Activated CD4-positive, alpha-beta T cell treated with anti-CD3 and anti-CD28 coated beads, Interleukin-2, amount 10 ng/mL, durations not matched to agents 24 days and 14 days (primary cell): ENCODE data around the gene ARL16. TPM values are rescaled to one million over a fixed set of nuclear protein-coding genes. Genes with fewer than 3 reads are reported as not detected.
A peak's percentile ranks its signal among the peaks of the same experiment; 100 is the strongest.

Experiments
- DNase-seq: peaks from one replicate; pipeline ENCODE4 v3.0.0; 2022
- H3K27ac Mint-ChIP-seq: one replicate; pipeline ENCODE4 v1.8.0; 2022; ENCODE audit warnings: mild to moderate bottlenecking, mixed read lengths
- H3K27me3 Mint-ChIP-seq: one replicate; pipeline ENCODE4 v1.8.0; 2022; ENCODE audit warnings: mixed read lengths
- H3K36me3 Mint-ChIP-seq: one replicate; pipeline ENCODE4 v1.8.0; 2022; ENCODE audit warnings: low read depth, mild to moderate bottlenecking, mixed read lengths
- H3K4me1 Mint-ChIP-seq: one replicate; pipeline ENCODE4 v1.8.0; 2021; ENCODE audit warnings: mixed read lengths
- H3K4me3 Mint-ChIP-seq: one replicate; pipeline ENCODE4 v1.8.0; 2022; ENCODE audit warnings: mild to moderate bottlenecking, moderate library complexity, mixed read lengths
- H3K9me3 Mint-ChIP-seq: one replicate; pipeline ENCODE4 v1.8.0; 2021; ENCODE audit warnings: mixed read lengths
- intact Hi-C: fragments of 100-400 bp; cut with micrococcal nuclease; formaldehyde crosslinking; loops from one replicate; pipeline ENCODE4 v1.15.1; 2023
- total RNA-seq: library from RNA; stranded (reverse); gene quantifications from 2 replicates; pipeline ENCODE4 v1.2.3, GENCODE V29; 2022

ARL16 gene
- total RNA-seq, 1 donor from 2014 or later, result 34.9 TPM

- Mint-ChIP-seq H3K9me3 (no peaks in the 10 kb centered on the region), H3K27ac (no peak overlapping the region), H3K36me3 (peaks cover 2% of the 10 kb centered on the region), H3K27me3 (no peaks in the 10 kb centered on the region), H3K4me1 (peaks cover 6% of the 10 kb centered on the region), H3K4me3 (no peak overlapping the region)
- DNase-seq, result no peak
- intact Hi-C loops, result no loop called here
These were observed 32.5 kb upstream of the ARL16 start for GRCh38 chr17:81715872-81716673.

DNA sequence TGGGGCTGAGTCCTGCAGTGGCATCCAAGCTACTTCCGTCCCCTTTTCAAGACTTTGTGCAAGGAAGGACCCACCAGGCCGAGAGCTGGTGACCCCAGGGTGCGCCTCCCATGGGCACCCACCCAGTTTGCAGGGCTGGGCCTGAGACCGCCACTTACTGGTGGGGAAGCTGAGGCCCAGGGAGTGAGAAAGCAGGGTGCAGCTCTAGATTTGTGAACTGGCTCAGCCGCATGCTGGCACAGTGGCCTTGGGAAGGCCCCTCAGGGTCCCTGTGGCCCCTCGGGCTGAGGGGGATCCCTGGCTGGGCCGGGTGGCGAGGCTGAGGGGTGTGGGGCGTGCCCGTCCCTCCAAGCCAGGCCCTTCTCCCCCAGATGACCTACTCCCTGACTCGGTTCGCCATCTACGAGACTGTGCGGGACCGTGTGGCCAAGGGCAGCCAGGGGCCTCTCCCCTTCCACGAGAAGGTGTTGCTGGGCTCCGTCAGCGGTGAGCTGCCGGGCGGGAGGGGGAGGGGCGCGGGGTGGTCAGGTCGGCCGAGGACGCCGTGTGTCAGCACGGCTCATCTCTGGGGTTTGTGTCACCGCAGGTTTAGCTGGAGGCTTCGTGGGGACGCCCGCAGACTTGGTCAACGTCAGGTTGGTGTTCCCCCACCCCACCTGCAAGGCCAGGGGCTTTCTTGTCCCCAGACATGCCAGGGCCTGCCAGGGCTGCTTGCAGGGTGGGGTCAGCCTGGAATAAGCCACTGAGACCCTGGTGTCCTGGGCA lies 31.7 kb upstream of the ARL16 start:
- Mint-ChIP-seq H3K27ac (no peak overlapping the region), H3K4me1 (peaks cover 12% of the 10 kb centered on the region), H3K36me3 (peaks cover 2% of the 10 kb centered on the region), H3K27me3 (no peaks in the 10 kb centered on the region), H3K9me3 (no peaks in the 10 kb centered on the region), H3K4me3 (no peak overlapping the region)
- no peak for DNase-seq
- intact Hi-C loops, result no loop called here

DNA sequence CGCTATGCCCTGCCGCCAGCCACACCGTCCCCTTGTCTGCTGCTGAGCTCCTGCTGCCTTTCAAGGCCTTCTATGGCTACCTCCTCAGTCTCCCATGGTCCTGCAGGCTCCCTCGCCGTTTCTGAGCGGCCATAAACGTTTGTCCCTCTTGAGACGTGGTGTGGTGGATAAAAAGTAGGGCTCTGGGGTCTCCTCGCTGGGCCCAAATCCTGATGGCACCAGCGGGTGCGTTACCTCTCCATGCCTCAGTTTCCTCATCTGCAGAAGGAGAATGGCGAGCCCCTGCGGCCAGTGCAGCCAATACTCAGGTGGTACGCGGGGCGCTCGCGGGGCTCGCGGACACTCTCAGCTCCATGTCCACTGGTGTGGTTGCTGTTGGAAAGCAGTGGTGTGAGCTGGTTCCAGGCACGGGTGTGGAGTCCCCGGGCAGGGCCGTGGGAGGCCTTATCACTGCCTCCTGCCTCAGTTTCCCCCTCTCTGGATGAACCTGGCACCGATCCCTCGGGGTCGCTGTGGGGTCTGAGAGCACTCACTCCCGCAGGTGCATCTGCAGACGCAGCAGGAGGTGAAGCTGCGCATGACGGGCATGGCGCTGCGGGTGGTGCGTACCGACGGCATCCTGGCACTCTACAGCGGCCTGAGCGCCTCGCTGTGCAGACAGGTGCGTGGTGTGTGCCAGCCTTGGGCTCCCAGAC lies 31.0 kb upstream of the ARL16 start:
- H3K27me3 Mint-ChIP-seq, result no peaks in the 10 kb centered on the region

DNA sequence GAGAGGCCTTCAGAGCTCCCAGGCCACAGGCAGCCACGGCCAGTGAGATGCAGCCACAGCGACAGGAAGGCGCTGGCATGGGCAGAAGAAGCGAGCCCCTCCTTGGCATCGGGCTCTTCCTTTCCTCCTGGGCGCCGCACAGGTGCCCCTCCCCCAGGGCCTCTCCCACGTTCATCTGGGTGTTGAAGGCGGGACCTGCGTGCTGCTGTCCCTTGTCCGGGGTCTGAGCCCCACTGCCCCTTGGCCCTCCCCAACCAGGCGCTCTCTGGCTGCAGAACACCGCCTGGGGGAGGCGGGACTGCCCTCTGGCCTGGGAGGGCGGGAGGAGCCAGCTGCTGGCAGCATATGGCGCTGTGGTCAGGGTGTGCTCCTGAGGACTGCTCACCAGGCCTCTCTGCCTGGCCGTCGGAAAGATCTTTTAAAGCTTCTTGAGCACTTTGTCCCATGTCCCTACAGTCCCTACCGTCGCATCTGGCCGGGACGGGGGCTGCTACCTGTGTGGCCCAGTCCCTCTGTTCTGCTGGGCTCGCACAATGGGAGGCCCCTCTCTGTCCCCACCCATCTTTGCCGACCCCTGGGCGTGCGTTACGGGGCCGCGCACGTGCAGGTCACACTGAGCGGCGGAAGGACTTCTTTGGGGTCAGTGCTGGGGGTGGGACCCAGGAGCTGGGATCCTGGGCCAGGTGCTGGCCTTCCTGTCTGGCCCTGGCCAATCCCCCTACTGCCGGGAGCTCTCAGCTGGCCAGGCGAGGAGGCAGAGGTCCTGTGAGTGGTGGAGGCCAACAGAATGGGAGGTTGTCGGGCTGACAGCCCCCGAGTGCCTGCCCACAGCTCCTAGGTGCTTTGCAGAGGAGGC lies 30.2 kb upstream of the ARL16 start:
- intact Hi-C loops, result no loop called here
- H3K36me3 Mint-ChIP-seq, result peaks cover 5% of the 10 kb centered on the region
- no peak for DNase-seq
- H3K4me3 Mint-ChIP-seq, result peak overlapping the region; percentile 91
- H3K27me3 Mint-ChIP-seq, result no peaks in the 10 kb centered on the region
- peaks cover 14% of the 10 kb centered on the region for H3K4me1 Mint-ChIP-seq
- H3K27ac Mint-ChIP-seq, result no peak overlapping the region
- no peaks in the 10 kb centered on the region for H3K9me3 Mint-ChIP-seq

More for the DNA sequence above, 31.0 kb upstream of the ARL16 start:
- intact Hi-C loops, result no loop called here
- H3K9me3 Mint-ChIP-seq, result no peaks in the 10 kb centered on the region
- DNase-seq, result no peak
- H3K4me3 Mint-ChIP-seq, result peak overlapping the region; percentile 17
- H3K36me3 Mint-ChIP-seq, result peaks cover 2% of the 10 kb centered on the region
- peaks cover 14% of the 10 kb centered on the region for H3K4me1 Mint-ChIP-seq
- peak overlapping the region; percentile 17 for H3K27ac Mint-ChIP-seq

DNA sequence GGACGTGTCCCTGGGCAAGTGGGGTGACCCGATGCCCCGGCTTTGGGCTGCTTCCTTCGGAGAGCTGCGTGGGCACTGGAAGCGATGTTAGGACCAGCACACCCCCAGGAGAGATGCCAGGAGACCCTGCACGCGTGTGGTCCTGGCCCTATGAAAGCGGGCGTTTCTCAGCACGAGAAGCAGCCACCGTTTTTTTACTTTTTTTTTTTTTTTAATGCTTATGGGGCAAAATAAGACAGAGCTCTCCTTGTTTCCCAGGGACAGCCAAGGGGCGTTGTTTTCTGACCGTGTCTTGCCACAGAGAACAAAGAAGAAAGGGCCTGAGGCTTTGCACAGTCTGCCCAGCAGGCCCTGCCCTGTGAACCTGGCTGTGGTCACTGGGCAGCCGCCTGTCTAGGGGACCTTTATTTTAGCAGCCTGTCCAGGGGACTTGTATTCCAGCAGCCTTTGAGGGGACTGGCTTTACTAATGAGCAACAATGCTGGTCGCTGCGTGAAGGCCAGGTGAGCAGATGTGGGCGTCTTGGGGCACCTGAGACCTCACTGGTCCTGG lies 29.5 kb upstream of the ARL16 start:
- no peaks in the 10 kb centered on the region for H3K27me3 Mint-ChIP-seq
- no peak for DNase-seq
- H3K36me3 Mint-ChIP-seq, result peaks cover 8% of the 10 kb centered on the region
- intact Hi-C loops, result no loop called here
- peak overlapping the region; percentile 82 for H3K27ac Mint-ChIP-seq
- peak overlapping the region; percentile 91 for H3K4me3 Mint-ChIP-seq
- peaks cover 14% of the 10 kb centered on the region for H3K4me1 Mint-ChIP-seq
- H3K9me3 Mint-ChIP-seq, result no peaks in the 10 kb centered on the region

- Mint-ChIP-seq H3K4me3 (peak overlapping the region; percentile 91), H3K4me1 (peaks cover 14% of the 10 kb centered on the region), H3K27me3 (no peaks in the 10 kb centered on the region), H3K36me3 (peaks cover 8% of the 10 kb centered on the region), H3K27ac (peak overlapping the region; percentile 82), H3K9me3 (no peaks in the 10 kb centered on the region)
- intact Hi-C loops, result no loop called here
- no peak for DNase-seq
These were observed 28.9 kb upstream of the ARL16 start for GRCh38 chr17:81712468-81713003.

- peaks cover 11% of the 10 kb centered on the region for H3K36me3 Mint-ChIP-seq
- peak within 1 kb of the TSS; percentile 91 for H3K4me3 Mint-ChIP-seq
- intact Hi-C loops, result loop anchor here (1.0 to 2.0 kb wide), 2 partner anchors 9 to 29 kb away; partner anchors contain the start of genes ARL16 and MRPL12
- no peaks in the 10 kb centered on the region for H3K27me3 Mint-ChIP-seq
- DNase-seq, result peak; percentile 95
- peak within 1 kb of the TSS; percentile 89 for H3K27ac Mint-ChIP-seq
- H3K4me1 Mint-ChIP-seq, result peaks cover 14% of the 10 kb centered on the region
- H3K9me3 Mint-ChIP-seq, result no peaks in the 10 kb centered on the region
These were observed 28.3 kb upstream of the ARL16 start, which contains the start of gene SLC25A10 for GRCh38 chr17:81711814-81712467. Gene SLC25A10 (plus strand): TSS chr17:81712284. CDS start chr17:81712427, 143 bp downstream.

DNA sequence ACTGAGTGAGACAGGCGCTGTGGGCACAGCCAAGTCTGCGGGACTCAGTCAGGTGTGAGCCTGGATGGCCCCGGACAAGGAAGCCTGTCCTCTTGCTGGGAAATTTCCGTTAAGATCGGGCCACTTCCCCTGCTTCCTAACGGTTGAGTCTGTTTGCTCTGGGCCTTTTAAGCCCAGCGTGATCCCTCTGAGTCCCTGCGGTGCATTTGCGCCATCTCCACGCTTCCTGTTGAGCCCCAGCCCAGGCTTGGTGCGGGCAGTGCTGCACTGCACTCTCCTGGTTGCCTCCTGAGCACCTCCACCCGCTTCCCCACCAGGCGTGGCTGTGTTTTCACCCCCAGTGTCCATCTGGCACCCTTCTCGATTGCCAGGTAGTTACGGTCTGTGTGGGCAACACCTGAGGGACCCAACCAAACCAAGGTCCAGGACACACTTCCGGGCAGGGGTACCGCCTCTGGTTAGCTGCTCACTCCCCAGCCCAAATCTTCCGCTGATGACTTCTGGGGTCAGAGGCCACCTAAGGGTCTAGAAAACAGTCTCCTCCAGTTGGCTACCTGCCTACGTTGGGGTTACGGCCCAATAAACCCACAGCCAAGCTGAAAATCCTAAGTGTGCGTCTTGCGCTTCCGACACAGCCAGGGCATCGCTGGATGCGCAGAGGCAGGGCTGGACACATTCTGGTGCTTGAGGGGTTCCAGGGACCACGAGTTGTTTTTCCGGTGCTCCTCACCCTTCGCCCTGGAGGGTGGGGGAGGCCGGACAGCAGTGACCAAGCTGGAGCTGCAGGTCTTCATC lies 27.1 kb upstream of the ARL16 start:
- no peaks in the 10 kb centered on the region for H3K9me3 Mint-ChIP-seq
- H3K4me1 Mint-ChIP-seq, result peaks cover 17% of the 10 kb centered on the region
- peaks cover 24% of the 10 kb centered on the region for H3K36me3 Mint-ChIP-seq
- H3K4me3 Mint-ChIP-seq, result peak overlapping the region; percentile 82
- no peak for DNase-seq
- intact Hi-C loops, result loop anchor here (1.0 to 2.0 kb wide), 2 partner anchors 7 to 28 kb away; partner anchors contain the start of genes ARL16 and MRPL12
- no peaks in the 10 kb centered on the region for H3K27me3 Mint-ChIP-seq
- peak overlapping the region; percentile 51 for H3K27ac Mint-ChIP-seq

DNA sequence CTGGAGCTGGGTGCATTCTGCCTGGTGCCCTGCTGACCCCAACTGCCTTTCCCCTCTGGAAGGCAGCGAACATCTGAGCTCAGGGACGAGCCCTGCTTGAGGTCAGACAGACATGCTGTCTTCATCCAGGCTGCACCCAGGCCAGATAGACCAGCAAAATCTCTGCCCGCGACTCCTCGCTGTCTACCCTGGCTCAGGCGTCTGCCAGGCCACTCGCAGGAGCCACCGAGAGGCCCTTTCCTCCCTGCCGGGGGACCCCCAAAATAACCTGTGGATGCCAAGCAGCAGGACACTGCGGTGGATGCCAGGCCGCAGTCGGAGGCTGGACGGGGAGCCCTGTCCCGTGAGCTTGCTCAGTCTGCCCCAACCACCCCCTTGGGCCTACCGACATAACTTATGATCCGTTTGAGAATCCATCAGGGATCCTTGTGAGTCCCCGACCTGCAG lies 25.2 kb upstream of the ARL16 start:
- intact Hi-C loops, result no loop called here

GRCh38 chr17:81707725-81708646 lies 24.4 kb upstream of the ARL16 start:
- no peak overlapping the region for H3K27ac Mint-ChIP-seq
- H3K36me3 Mint-ChIP-seq, result peaks cover 41% of the 10 kb centered on the region
- peaks cover 20% of the 10 kb centered on the region for H3K4me1 Mint-ChIP-seq
- H3K27me3 Mint-ChIP-seq, result no peaks in the 10 kb centered on the region
- no peaks in the 10 kb centered on the region for H3K9me3 Mint-ChIP-seq
- DNase-seq, result peak; percentile 56
- intact Hi-C loops, result no loop called here
- H3K4me3 Mint-ChIP-seq, result no peak overlapping the region

More for the DNA sequence above, 25.2 kb upstream of the ARL16 start:
- no peak overlapping the region for H3K4me3 Mint-ChIP-seq
- H3K9me3 Mint-ChIP-seq, result no peaks in the 10 kb centered on the region
- H3K36me3 Mint-ChIP-seq, result peaks cover 41% of the 10 kb centered on the region
- peak; percentile 56 for DNase-seq
- H3K4me1 Mint-ChIP-seq, result peaks cover 20% of the 10 kb centered on the region
- H3K27me3 Mint-ChIP-seq, result no peaks in the 10 kb centered on the region
- H3K27ac Mint-ChIP-seq, result peak overlapping the region; percentile 51
